Spleen (tissue), 7 donors: ENCODE results near the gene C8G.

Experiments
- POLR2A ChIP-seq, 3 donors: fragments of 450-650 bp; IDR thresholded peaks; one replicate each; pipeline ENCODE4 v1.5.1; 2017; ENCODE audit warnings: antibody characterized with exemption in 3 of 3, mild to moderate bottlenecking in 1 of 3
- TF ChIP-seq, protein P1 (sequence below), 11 experiments: fragments of 200-600 bp in 7 of 11; fragments of 450-650 bp in 4 of 11; sonication (generic) in 4 of 11; IDR thresholded peaks in 8 of 11; conservative IDR thresholded peaks in 3 of 11; 1 replicate in 7 of 11; 2 replicates in 4 of 11; pipeline versions ENCODE4 v1.4.0 to v1.8.0; 2016 to 2021; ENCODE audit warnings: antibody characterized with exemption in 11 of 11, inconsistent platforms in 4 of 11, mild to moderate bottlenecking in 1 of 11
- donor health status: DM: no; HTN: no; CAD: no; lungs with moderate emphysema.
- donor health status: DM: no; HTN: no; CAD: no.
- donor health status: DM: no; HTN: no; CAD: no.

DNA sequence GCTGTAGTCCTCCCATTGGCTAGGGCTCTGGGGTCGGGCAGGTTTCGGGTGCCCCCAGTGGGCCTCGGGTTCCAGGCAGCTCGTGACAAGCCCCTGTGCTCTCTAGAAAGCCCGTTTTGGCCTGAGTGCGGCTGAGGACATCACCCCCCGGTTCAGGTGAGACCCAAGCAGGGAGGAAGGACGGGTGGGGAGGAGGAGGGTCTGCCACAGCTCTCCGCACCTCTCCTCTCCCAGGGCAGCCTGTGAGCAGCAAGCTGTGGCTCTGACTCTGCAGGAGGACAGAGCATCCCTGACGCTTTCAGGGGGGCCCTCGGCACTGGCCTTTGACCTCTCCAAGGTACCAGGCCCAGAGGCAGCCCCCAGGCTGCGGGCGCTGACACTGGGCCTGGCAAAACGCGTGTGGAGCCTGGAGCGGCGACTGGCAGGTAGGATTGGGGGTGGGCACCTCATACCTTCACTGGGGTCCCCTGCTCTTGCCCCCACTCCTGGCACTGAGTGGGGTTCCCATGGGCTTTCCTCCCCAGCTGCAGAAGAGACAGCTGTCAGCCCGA lies 47.9 kb downstream of the C8G start:
- TF ChIP-seq, protein P1, sequence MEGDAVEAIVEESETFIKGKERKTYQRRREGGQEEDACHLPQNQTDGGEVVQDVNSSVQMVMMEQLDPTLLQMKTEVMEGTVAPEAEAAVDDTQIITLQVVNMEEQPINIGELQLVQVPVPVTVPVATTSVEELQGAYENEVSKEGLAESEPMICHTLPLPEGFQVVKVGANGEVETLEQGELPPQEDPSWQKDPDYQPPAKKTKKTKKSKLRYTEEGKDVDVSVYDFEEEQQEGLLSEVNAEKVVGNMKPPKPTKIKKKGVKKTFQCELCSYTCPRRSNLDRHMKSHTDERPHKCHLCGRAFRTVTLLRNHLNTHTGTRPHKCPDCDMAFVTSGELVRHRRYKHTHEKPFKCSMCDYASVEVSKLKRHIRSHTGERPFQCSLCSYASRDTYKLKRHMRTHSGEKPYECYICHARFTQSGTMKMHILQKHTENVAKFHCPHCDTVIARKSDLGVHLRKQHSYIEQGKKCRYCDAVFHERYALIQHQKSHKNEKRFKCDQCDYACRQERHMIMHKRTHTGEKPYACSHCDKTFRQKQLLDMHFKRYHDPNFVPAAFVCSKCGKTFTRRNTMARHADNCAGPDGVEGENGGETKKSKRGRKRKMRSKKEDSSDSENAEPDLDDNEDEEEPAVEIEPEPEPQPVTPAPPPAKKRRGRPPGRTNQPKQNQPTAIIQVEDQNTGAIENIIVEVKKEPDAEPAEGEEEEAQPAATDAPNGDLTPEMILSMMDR (IDR thresholded peaks at IDR 0.05 in 8 of 11, conservative IDR thresholded peaks at IDR 0.05 in 3 of 11): no peak
- TF ChIP-seq POLR2A (IDR thresholded peaks at IDR 0.05): no peak
